Measurements from ENCODE around the gene STIM2. TPM values are rescaled to one million over a fixed set of nuclear protein-coding genes. Genes with fewer than 3 reads are reported as not detected.

STIM2 gene
- total and polyA plus RNA-seq, 10 of the 15 experiments (the other 5 are each of a cell fraction or from before 2014, with no cell fraction given): 4.7 to 41.5 (median 16.9) TPM

DNA sequence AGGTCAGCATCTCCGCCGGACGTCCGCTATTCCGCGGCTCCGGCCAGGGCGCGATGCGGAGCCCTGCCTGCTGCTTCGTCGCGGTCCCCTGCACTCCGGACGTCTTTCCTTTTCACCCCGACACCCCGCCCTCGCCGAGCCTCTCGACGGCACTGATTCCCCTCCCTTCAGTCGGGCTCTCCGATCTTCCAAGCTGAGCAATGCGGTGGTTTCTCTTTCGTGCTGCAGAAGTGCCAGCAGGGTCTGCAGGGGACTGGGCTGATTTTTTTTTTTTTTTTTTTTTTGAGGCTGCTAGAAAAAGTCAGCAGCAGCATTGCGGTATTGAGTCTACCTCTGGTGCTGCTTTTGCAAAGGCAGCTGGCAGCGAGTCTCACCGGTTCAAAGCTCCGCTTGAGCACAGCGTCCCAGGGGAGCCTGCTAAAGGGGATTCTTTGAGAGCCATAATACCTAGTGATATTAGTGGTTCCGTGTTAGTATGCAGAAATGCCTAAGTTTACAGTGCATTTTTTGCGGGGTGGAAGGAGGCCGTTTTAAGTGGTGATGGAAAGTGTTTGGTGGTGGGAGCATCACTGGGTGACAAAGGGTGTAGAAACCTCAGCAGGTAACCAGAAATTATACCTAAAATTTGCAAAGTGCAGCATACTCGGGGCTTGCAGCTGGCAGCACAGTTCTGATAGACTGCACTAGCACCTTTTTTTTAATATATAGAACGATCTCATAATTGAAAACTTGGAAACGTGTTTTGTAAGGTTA is 969 bp downstream of the STIM2 start (continued):
- TF ChIP-seq MYB (IDR thresholded peaks at IDR 0.05; ENCODE audit: borderline replicate concordance, low read depth, low read length): no peak
- no peak for TF ChIP-seq ASH2L (IDR thresholded peaks at IDR 0.05; ENCODE audit: borderline replicate concordance, low read depth)
- TF ChIP-seq MXI1 (IDR thresholded peaks at IDR 0.05; ENCODE audit: low read depth, low read length): no peak
- TF ChIP-seq, protein P1, sequence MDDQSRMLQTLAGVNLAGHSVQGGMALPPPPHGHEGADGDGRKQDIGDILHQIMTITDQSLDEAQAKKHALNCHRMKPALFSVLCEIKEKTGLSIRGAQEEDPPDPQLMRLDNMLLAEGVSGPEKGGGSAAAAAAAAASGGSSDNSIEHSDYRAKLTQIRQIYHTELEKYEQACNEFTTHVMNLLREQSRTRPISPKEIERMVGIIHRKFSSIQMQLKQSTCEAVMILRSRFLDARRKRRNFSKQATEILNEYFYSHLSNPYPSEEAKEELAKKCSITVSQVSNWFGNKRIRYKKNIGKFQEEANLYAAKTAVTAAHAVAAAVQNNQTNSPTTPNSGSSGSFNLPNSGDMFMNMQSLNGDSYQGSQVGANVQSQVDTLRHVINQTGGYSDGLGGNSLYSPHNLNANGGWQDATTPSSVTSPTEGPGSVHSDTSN (IDR thresholded peaks at IDR 0.05; ENCODE audit: insufficient replicate concordance, low read depth, low read length): no peak
- TF ChIP-seq, protein P2, sequence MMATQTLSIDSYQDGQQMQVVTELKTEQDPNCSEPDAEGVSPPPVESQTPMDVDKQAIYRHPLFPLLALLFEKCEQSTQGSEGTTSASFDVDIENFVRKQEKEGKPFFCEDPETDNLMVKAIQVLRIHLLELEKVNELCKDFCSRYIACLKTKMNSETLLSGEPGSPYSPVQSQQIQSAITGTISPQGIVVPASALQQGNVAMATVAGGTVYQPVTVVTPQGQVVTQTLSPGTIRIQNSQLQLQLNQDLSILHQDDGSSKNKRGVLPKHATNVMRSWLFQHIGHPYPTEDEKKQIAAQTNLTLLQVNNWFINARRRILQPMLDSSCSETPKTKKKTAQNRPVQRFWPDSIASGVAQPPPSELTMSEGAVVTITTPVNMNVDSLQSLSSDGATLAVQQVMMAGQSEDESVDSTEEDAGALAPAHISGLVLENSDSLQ (IDR thresholded peaks at IDR 0.05): 0 out of 2 replicates have a peak, but pooled peaks have one; percentile 12
- TF ChIP-seq, protein P3, sequence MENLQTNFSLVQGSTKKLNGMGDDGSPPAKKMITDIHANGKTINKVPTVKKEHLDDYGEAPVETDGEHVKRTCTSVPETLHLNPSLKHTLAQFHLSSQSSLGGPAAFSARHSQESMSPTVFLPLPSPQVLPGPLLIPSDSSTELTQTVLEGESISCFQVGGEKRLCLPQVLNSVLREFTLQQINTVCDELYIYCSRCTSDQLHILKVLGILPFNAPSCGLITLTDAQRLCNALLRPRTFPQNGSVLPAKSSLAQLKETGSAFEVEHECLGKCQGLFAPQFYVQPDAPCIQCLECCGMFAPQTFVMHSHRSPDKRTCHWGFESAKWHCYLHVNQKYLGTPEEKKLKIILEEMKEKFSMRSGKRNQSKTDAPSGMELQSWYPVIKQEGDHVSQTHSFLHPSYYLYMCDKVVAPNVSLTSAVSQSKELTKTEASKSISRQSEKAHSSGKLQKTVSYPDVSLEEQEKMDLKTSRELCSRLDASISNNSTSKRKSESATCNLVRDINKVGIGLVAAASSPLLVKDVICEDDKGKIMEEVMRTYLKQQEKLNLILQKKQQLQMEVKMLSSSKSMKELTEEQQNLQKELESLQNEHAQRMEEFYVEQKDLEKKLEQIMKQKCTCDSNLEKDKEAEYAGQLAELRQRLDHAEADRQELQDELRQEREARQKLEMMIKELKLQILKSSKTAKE (IDR thresholded peaks at IDR 0.05; ENCODE audit: low read depth, poor library complexity, severe bottlenecking): no peak
- peak; percentile 81 for TF ChIP-seq NBN (IDR thresholded peaks at IDR 0.05)
- TF ChIP-seq NRF1 (conservative IDR thresholded peaks at IDR 0.05; ENCODE audit: low read depth, low read length): no peak
- TF ChIP-seq, protein P4, sequence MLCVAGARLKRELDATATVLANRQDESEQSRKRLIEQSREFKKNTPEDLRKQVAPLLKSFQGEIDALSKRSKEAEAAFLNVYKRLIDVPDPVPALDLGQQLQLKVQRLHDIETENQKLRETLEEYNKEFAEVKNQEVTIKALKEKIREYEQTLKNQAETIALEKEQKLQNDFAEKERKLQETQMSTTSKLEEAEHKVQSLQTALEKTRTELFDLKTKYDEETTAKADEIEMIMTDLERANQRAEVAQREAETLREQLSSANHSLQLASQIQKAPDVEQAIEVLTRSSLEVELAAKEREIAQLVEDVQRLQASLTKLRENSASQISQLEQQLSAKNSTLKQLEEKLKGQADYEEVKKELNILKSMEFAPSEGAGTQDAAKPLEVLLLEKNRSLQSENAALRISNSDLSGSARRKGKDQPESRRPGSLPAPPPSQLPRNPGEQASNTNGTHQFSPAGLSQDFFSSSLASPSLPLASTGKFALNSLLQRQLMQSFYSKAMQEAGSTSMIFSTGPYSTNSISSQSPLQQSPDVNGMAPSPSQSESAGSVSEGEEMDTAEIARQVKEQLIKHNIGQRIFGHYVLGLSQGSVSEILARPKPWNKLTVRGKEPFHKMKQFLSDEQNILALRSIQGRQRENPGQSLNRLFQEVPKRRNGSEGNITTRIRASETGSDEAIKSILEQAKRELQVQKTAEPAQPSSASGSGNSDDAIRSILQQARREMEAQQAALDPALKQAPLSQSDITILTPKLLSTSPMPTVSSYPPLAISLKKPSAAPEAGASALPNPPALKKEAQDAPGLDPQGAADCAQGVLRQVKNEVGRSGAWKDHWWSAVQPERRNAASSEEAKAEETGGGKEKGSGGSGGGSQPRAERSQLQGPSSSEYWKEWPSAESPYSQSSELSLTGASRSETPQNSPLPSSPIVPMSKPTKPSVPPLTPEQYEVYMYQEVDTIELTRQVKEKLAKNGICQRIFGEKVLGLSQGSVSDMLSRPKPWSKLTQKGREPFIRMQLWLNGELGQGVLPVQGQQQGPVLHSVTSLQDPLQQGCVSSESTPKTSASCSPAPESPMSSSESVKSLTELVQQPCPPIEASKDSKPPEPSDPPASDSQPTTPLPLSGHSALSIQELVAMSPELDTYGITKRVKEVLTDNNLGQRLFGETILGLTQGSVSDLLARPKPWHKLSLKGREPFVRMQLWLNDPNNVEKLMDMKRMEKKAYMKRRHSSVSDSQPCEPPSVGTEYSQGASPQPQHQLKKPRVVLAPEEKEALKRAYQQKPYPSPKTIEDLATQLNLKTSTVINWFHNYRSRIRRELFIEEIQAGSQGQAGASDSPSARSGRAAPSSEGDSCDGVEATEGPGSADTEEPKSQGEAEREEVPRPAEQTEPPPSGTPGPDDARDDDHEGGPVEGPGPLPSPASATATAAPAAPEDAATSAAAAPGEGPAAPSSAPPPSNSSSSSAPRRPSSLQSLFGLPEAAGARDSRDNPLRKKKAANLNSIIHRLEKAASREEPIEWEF (IDR thresholded peaks at IDR 0.05; ENCODE audit: insufficient replicate concordance, low read depth, low read length): no peak
- TF ChIP-seq WRNIP1 (IDR thresholded peaks at IDR 0.05; ENCODE audit: borderline replicate concordance, low read depth, low read length): no peak
- TF ChIP-seq MTA3 (IDR thresholded peaks at IDR 0.05; ENCODE audit: borderline replicate concordance, low read length): no peak
- TF ChIP-seq SMAD5 (IDR thresholded peaks at IDR 0.05; ENCODE audit: low read depth): no peak
- TF ChIP-seq JUNB (IDR thresholded peaks at IDR 0.05): no peak
- TF ChIP-seq TBL1XR1 (IDR thresholded peaks at IDR 0.05; ENCODE audit: low read depth, low read length): no peak
- no peak for TF ChIP-seq TAF1 (IDR thresholded peaks at IDR 0.05; ENCODE audit: borderline replicate concordance, low read depth, low read length)
- TF ChIP-seq, protein P5, sequence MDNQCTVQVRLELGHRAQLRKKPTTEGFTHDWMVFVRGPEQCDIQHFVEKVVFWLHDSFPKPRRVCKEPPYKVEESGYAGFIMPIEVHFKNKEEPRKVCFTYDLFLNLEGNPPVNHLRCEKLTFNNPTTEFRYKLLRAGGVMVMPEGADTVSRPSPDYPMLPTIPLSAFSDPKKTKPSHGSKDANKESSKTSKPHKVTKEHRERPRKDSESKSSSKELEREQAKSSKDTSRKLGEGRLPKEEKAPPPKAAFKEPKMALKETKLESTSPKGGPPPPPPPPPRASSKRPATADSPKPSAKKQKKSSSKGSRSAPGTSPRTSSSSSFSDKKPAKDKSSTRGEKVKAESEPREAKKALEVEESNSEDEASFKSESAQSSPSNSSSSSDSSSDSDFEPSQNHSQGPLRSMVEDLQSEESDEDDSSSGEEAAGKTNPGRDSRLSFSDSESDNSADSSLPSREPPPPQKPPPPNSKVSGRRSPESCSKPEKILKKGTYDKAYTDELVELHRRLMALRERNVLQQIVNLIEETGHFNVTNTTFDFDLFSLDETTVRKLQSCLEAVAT (IDR thresholded peaks at IDR 0.05): peak; percentile 72; the same call in 1 of the 2 replicates
- TF ChIP-seq YY1 (IDR thresholded peaks at IDR 0.05; ENCODE audit: low read depth, low read length): no peak
- no peak for TF ChIP-seq GATAD2B (conservative IDR thresholded peaks at IDR 0.05; ENCODE audit: low read depth)
- TF ChIP-seq DPF2 (IDR thresholded peaks at IDR 0.05): no peak

All from GM12878 (cell line).